ENCODE results near the gene ZNF496. TPM values are rescaled to one million over a fixed set of nuclear protein-coding genes. Genes with fewer than 3 reads are reported as not detected.

The ZNF496 gene
- total RNA-seq, 1 donor from 2014 or later, result 47.1 TPM

GRCh38 chr1:247274605-247275256 is 56.9 kb downstream of the ZNF496 start:
- DNase-seq (ENCODE audit: extremely low spot score, unreplicated experiment), result no peak
- H3K27me3 Mint-ChIP-seq, result no peaks in the 10 kb centered on the region
- TF ChIP-seq CTCF (conservative IDR thresholded peaks at IDR 0.05), result no peak
- peaks cover 10% of the 10 kb centered on the region for H3K9me3 Mint-ChIP-seq
- no peak overlapping the region for H3K4me3 Mint-ChIP-seq
- H3K36me3 Mint-ChIP-seq, result no peaks in the 10 kb centered on the region
- no peaks in the 10 kb centered on the region for H3K4me1 Mint-ChIP-seq (ENCODE audit: unreplicated experiment)
- H3K27ac Mint-ChIP-seq, result no peak overlapping the region

GRCh38 chr1:247273013-247273412 is 58.7 kb downstream of the ZNF496 start:
- no peak overlapping the region for H3K27ac Mint-ChIP-seq
- no peaks in the 10 kb centered on the region for H3K36me3 Mint-ChIP-seq
- H3K9me3 Mint-ChIP-seq, result peaks cover 10% of the 10 kb centered on the region
- no peak for DNase-seq (ENCODE audit: extremely low spot score, unreplicated experiment)
- H3K4me1 Mint-ChIP-seq (ENCODE audit: unreplicated experiment), result no peaks in the 10 kb centered on the region
- H3K27me3 Mint-ChIP-seq, result no peaks in the 10 kb centered on the region
- no peak for TF ChIP-seq CTCF (conservative IDR thresholded peaks at IDR 0.05)
- H3K4me3 Mint-ChIP-seq, result no peak overlapping the region

GRCh38 chr1:247270003-247270402 is 61.7 kb downstream of the ZNF496 start:
- Mint-ChIP-seq H3K27ac (no peak overlapping the region), H3K36me3 (no peaks in the 10 kb centered on the region), H3K9me3 (peaks cover 10% of the 10 kb centered on the region), H3K4me1 (ENCODE audit: unreplicated experiment) (no peaks in the 10 kb centered on the region), H3K4me3 (no peak overlapping the region), H3K27me3 (no peaks in the 10 kb centered on the region)
- TF ChIP-seq CTCF (conservative IDR thresholded peaks at IDR 0.05), result no peak
- DNase-seq (ENCODE audit: extremely low spot score, unreplicated experiment), result no peak

- Mint-ChIP-seq H3K27me3 (no peaks in the 10 kb centered on the region), H3K27ac (no peak overlapping the region), H3K9me3 (peaks cover 6% of the 10 kb centered on the region), H3K4me1 (ENCODE audit: unreplicated experiment) (no peaks in the 10 kb centered on the region), H3K36me3 (no peaks in the 10 kb centered on the region), H3K4me3 (no peak overlapping the region)
- DNase-seq (ENCODE audit: extremely low spot score, unreplicated experiment), result no peak
- no peak for TF ChIP-seq CTCF (conservative IDR thresholded peaks at IDR 0.05)
Measured at GRCh38 chr1:247269133-247269532, 62.5 kb downstream of the ZNF496 start.

GRCh38 chr1:247268390-247269045 is 63.1 kb downstream of the ZNF496 start:
- H3K9me3 Mint-ChIP-seq, result peaks cover 6% of the 10 kb centered on the region
- H3K4me1 Mint-ChIP-seq (ENCODE audit: unreplicated experiment), result no peaks in the 10 kb centered on the region
- no peak for DNase-seq (ENCODE audit: extremely low spot score, unreplicated experiment)
- H3K36me3 Mint-ChIP-seq, result no peaks in the 10 kb centered on the region
- H3K27me3 Mint-ChIP-seq, result no peaks in the 10 kb centered on the region
- no peak overlapping the region for H3K27ac Mint-ChIP-seq
- no peak overlapping the region for H3K4me3 Mint-ChIP-seq
- no peak for TF ChIP-seq CTCF (conservative IDR thresholded peaks at IDR 0.05)
